ENCODE measurements around the gene CLEC2B. TPM values are rescaled to one million over a fixed set of nuclear protein-coding genes. Genes with fewer than 3 reads are reported as not detected.

CLEC2B gene
- total RNA-seq, 1 experiment from 2014 or later: not detected

GRCh38 chr12:9809338-9809737 is 59.8 kb downstream of the CLEC2B start:
- H3K9me3 Mint-ChIP-seq (ENCODE audit: low read depth, unreplicated experiment): no peaks in the 10 kb centered on the region
- no TSS peak for BruUV-seq (replicated peaks)
- CTCF ChIA-PET: interaction anchor here (0.6 kb wide), 1 partner anchor 327 kb away, joined by 3 read pairs; no protein-coding TSS in a partner anchor

DNA sequence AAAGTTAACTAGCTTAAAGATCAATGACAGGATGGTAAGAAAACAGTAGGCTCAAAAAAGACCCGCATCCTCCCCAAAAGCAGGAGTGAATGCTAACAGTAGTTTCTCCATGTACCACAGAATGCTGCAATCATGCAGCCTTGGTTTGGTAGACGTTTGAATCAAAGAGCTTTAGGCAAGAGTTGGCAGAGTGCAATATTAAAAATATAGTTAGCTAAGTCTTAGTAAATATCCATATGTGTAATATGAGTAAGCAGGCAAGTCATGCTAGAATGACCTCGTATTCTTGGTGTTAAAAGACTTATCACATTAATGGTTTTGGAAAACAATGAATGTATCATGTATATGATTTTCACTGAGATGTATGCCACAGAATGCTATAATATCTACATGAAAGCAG is 60.6 kb downstream of the CLEC2B start:
- DNase-seq: no peak
- CTCF ChIA-PET: no interaction called here
- no peak overlapping the region for H3K4me3 Mint-ChIP-seq (ENCODE audit: low read depth, unreplicated experiment)
- H3K4me1 Mint-ChIP-seq (ENCODE audit: low read depth, unreplicated experiment): no peaks in the 10 kb centered on the region
- intact Hi-C loops (cut with micrococcal nuclease; ENCODE audit: unreplicated experiment): no loop called here
- BruUV-seq (replicated peaks): no TSS peak
- no peak overlapping the region for H3K27ac Mint-ChIP-seq (ENCODE audit: unreplicated experiment)
- H3K27me3 Mint-ChIP-seq (ENCODE audit: unreplicated experiment): no peaks in the 10 kb centered on the region
- peaks cover 5% of the 10 kb centered on the region for H3K36me3 Mint-ChIP-seq (ENCODE audit: insufficient read depth, unreplicated experiment)
- no peaks in the 10 kb centered on the region for H3K9me3 Mint-ChIP-seq (ENCODE audit: low read depth, unreplicated experiment)
- TF ChIP-seq, protein P1, sequence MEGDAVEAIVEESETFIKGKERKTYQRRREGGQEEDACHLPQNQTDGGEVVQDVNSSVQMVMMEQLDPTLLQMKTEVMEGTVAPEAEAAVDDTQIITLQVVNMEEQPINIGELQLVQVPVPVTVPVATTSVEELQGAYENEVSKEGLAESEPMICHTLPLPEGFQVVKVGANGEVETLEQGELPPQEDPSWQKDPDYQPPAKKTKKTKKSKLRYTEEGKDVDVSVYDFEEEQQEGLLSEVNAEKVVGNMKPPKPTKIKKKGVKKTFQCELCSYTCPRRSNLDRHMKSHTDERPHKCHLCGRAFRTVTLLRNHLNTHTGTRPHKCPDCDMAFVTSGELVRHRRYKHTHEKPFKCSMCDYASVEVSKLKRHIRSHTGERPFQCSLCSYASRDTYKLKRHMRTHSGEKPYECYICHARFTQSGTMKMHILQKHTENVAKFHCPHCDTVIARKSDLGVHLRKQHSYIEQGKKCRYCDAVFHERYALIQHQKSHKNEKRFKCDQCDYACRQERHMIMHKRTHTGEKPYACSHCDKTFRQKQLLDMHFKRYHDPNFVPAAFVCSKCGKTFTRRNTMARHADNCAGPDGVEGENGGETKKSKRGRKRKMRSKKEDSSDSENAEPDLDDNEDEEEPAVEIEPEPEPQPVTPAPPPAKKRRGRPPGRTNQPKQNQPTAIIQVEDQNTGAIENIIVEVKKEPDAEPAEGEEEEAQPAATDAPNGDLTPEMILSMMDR (IDR thresholded peaks at IDR 0.05; ENCODE audit: unreplicated experiment): no peak

More at GRCh38 chr12:9809338-9809737, 59.8 kb downstream of the CLEC2B start:
- no peak overlapping the region for H3K4me3 Mint-ChIP-seq (ENCODE audit: low read depth, unreplicated experiment)
- TF ChIP-seq, protein P1 (IDR thresholded peaks at IDR 0.05; ENCODE audit: unreplicated experiment): no peak
- intact Hi-C loops (cut with micrococcal nuclease; ENCODE audit: unreplicated experiment): no loop called here
- no peaks in the 10 kb centered on the region for H3K4me1 Mint-ChIP-seq (ENCODE audit: low read depth, unreplicated experiment)
- peaks cover 11% of the 10 kb centered on the region for H3K36me3 Mint-ChIP-seq (ENCODE audit: insufficient read depth, unreplicated experiment)
- H3K27ac Mint-ChIP-seq (ENCODE audit: unreplicated experiment): no peak overlapping the region
- H3K27me3 Mint-ChIP-seq (ENCODE audit: unreplicated experiment): no peaks in the 10 kb centered on the region
- no peak for DNase-seq

- BruUV-seq (replicated peaks): no TSS peak
- DNase-seq: no peak
Observed at GRCh38 chr12:9806714-9807113, 62.4 kb downstream of the CLEC2B start.

DNA sequence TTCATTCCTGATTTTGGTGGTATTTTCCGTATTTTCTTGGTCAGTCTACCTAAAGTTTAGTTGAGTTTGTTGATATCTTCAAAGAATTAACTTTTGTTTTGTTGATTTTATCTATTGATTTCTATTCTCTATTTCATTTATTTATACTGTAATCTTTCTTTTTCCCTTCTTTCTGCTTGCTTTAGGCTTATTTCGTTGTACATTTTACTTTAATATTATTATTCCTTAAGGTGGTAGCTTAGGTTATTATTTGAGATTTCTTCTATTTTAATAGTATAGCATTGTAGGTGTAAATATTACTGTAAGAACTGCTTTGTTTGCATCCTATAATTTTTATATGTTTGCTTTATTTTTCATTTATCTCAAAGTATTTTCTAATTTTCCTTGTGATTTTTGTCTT is 63.3 kb downstream of the CLEC2B start:
- CTCF ChIA-PET: no interaction called here
- no TSS peak for BruUV-seq (replicated peaks)
- no peak for DNase-seq
- TF ChIP-seq, protein P1 (IDR thresholded peaks at IDR 0.05; ENCODE audit: unreplicated experiment): no peak
- H3K4me3 Mint-ChIP-seq (ENCODE audit: low read depth, unreplicated experiment): no peak overlapping the region
- no peaks in the 10 kb centered on the region for H3K9me3 Mint-ChIP-seq (ENCODE audit: low read depth, unreplicated experiment)
- no peaks in the 10 kb centered on the region for H3K36me3 Mint-ChIP-seq (ENCODE audit: insufficient read depth, unreplicated experiment)
- no peaks in the 10 kb centered on the region for H3K4me1 Mint-ChIP-seq (ENCODE audit: low read depth, unreplicated experiment)
- intact Hi-C loops (cut with micrococcal nuclease; ENCODE audit: unreplicated experiment): no loop called here
- H3K27ac Mint-ChIP-seq (ENCODE audit: unreplicated experiment): no peak overlapping the region
- no peaks in the 10 kb centered on the region for H3K27me3 Mint-ChIP-seq (ENCODE audit: unreplicated experiment)

More at GRCh38 chr12:9806714-9807113, 62.4 kb downstream of the CLEC2B start:
- H3K4me3 Mint-ChIP-seq (ENCODE audit: low read depth, unreplicated experiment): no peak overlapping the region
- no peaks in the 10 kb centered on the region for H3K27me3 Mint-ChIP-seq (ENCODE audit: unreplicated experiment)
- no peaks in the 10 kb centered on the region for H3K4me1 Mint-ChIP-seq (ENCODE audit: low read depth, unreplicated experiment)
- peaks cover 5% of the 10 kb centered on the region for H3K36me3 Mint-ChIP-seq (ENCODE audit: insufficient read depth, unreplicated experiment)
- CTCF ChIA-PET: interaction anchor here (0.5 kb wide), 1 partner anchor 64 kb away, joined by 3 read pairs; no protein-coding TSS in a partner anchor
- TF ChIP-seq, protein P1 (IDR thresholded peaks at IDR 0.05; ENCODE audit: unreplicated experiment): no peak
- no peaks in the 10 kb centered on the region for H3K9me3 Mint-ChIP-seq (ENCODE audit: low read depth, unreplicated experiment)
- intact Hi-C loops (cut with micrococcal nuclease; ENCODE audit: unreplicated experiment): no loop called here
- no peak overlapping the region for H3K27ac Mint-ChIP-seq (ENCODE audit: unreplicated experiment)

Other genes with a start within 250 kb of the CLEC2B start
- 5.8 and 9.5 TPM in 2 replicates for gene CLEC2D, start 199.6 kb downstream of the CLEC2B start, total RNA-seq (2022)
- not detected in 2 replicates for gene CLECL1, start 136.3 kb downstream of the CLEC2B start, total RNA-seq (2022)
- 1.7 and 2.6 TPM in 2 replicates for gene CD69, start 108.5 kb downstream of the CLEC2B start, total RNA-seq (2022)
- 0.32 TPM in 1 of 2 replicates, not detected in the other for gene KLRF1, start 41.9 kb downstream of the CLEC2B start, total RNA-seq (2022)
- not detected in 2 replicates for gene KLRF2, start 12.1 kb upstream of the CLEC2B start, total RNA-seq (2022)
- not detected in 2 replicates for gene CLEC2A, start 63.0 kb upstream of the CLEC2B start, total RNA-seq (2022)
- gene CLEC12A, start 102.1 kb upstream of the CLEC2B start, total RNA-seq (2022): not detected in 2 replicates
- not detected in 2 replicates for gene CLEC1B, start 129.8 kb upstream of the CLEC2B start, total RNA-seq (2022)
- not detected in 2 replicates for gene CLEC12B, start 141.3 kb upstream of the CLEC2B start, total RNA-seq (2022)
- not detected in 2 replicates for gene CLEC9A, start 161.3 kb upstream of the CLEC2B start, total RNA-seq (2022)
- not detected in 2 replicates for gene CLEC1A, start 229.6 kb upstream of the CLEC2B start, total RNA-seq (2022)